GM03348 (cell line): ENCODE results near the gene IL1RN.
"Not testable (repeated sequence)": the region's sequence is repeated elsewhere in the genome, so short reads cannot be mapped to it uniquely, and the experiment has no call there.

Source experiments
- DNase-seq: peaks from one replicate; pipeline ENCODE4 v3.0.0; 2012; ENCODE audit warnings: low spot score

Gene IL1RN

GRCh38 chr2:113126845-113127645, at the start of gene IL1RN:
IL1RN (plus strand) TSS chr2:113127598; CDS start chr2:113127625, 27 bp downstream.
- DNase-seq = no peak

GRCh38 chr2:113077921-113078320, 49.5 kb upstream of the IL1RN start:
- no peak for DNase-seq

DNA sequence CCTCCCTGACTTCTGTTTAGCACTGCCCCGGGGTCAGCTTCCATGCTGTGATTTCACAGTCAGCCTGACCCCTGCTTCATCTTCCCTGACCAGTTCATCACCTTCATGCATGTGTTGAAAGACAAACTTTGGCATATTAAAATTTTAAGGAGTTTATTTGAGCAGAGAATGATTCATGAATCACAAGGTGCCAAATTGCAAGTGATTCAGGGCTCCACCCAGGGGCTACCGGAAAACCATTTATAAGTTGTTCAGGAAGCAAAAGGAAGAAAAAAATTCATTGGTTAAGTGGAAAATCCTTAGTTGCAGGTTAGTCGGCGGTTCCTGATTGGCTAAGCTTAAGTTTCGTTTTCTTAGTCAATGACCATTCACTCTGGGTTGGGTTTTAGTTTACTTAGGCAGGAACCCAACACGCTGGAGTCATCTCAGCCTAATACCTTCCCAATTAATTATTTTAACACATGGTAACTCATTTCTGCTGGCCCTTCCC, 49.0 kb upstream of the IL1RN start:
- no peak for DNase-seq

DNA sequence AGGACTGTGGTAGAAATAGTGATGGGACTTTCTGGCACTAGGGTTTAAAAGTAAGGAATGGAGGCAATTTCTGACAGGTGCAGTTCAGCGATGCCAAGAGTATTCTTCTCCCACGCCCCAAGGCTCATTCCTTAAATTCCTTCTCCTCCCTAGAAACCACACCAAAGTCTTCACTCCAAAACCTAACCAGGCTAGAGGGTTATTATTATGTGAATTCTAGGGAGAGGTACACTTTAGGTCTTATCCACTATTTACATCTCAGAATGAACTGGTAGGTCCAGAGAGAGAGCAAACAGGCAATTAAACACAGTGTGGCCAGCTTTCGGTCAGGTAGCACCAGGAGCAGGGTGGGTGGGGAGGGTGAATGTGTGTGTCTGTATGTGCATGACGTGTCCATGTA, 48.3 kb upstream of the IL1RN start:
- DNase-seq = no peak

- DNase-seq = peak; percentile 64
Measured at GRCh38 chr2:113080134-113080533, 47.3 kb upstream of the IL1RN start.

DNA sequence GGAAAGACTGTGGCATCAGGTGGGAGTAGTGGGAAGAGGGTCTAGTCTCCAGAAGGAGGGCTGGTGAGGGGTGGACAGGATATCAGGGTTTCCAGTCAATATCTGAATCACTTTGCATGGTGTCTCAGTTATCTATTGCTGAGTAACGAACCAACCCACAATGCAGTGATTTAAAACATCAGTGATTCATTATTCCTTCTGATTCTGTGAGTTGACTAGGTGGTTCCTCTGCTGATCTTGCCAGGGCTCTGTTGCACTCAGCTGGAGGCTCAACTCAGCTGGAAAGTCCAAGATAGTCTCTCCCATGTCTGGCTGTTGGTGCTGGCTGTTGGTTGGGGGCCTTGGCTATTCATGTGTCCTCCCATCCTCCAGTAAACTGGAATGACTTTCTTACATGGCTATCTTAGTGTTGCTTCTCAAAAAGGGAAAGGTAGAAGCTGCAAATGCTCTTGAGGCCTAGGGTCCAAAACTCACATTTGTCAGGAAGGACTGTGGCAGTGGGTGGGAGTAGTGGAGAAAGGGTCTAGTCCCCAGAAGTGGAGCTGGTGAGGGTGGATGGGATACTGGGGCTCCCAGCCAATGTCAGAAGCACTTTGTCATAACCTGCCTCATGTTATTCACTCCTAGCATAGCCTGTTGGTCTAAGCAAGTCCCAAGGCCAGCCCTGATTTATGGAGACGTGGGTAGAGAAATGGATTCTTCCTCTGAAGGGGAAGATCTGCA, 45.7 kb upstream of the IL1RN start:
- no peak for DNase-seq

GRCh38 chr2:113083296-113083695, 44.1 kb upstream of the IL1RN start:
- no peak for DNase-seq

- peak; percentile 30 for DNase-seq
Measured at GRCh38 chr2:113084249-113085000, 43.0 kb upstream of the IL1RN start.

DNA sequence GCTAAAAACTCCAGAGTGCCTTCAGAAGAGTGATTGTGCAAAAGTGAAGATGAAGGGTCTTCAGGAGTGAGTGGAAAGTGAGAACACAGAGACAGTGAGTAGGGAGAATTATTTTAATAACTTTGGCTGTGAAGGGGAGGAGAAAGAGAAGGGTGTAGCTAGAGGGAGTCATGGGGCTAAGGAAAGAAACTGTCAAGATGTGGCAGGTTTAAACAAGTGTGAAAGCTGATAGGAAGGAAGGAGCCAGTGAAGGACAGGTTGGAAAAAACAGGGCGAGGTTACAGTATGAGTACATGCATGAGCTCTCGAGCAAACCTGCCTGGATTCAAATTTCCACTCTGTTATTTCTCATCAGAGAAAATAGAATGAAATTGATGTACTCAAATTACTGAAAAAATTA, 41.9 kb upstream of the IL1RN start:
- DNase-seq = no peak

- DNase-seq = no peak
Measured at GRCh38 chr2:113088213-113088992, 39.0 kb upstream of the IL1RN start.

DNA sequence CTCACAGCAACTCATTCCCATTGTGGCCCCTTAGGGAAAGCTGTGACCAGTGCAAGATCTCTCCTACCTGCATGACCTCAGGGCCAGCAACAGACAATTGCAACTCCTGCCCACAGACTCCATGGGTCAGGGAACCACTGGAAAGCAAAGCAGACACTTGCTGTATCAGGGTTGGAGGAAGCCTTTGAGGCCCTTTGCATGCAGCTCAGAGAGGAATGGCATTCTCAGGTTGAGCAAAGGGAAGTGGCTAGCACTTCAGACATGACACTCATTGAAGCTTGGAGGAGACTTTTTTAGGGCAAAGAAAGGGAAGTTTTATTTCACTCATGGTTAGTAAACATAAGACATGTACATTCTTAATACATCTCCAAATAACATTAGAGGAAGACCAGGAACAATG, 37.5 kb upstream of the IL1RN start:
- DNase-seq = no peak

DNA sequence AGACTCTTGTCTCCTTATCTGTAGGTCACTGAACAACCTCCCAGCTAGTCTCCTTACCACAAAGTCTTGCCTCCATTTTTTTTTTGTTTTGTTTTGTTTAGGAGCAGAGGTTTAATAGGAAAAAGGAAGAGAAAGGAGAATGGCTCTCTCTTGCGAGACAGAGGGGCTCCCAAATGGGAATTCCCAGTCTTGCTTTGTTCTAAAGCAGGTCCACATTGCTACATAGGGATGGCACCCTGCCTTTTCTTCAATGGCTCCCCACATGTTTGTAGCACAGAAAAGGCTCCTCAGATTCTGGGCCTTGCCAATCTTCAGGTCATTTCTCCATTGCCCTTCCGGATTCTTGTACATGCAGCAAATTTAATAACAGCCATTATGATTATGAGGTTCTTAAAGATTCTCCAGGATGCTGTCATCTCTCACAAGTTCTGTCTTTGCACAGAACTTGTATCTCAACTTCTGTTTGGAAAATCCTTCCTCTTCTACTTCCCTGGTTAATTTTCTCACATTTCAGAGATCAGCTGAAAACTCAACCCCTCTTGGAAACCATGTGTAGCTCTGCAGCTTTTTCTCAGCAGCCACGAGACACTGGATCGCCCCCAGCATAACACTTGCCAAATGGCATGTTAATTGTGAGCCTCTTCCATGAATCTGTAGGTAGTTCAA, 36.0 kb upstream of the IL1RN start:
- no peak for DNase-seq

DNA sequence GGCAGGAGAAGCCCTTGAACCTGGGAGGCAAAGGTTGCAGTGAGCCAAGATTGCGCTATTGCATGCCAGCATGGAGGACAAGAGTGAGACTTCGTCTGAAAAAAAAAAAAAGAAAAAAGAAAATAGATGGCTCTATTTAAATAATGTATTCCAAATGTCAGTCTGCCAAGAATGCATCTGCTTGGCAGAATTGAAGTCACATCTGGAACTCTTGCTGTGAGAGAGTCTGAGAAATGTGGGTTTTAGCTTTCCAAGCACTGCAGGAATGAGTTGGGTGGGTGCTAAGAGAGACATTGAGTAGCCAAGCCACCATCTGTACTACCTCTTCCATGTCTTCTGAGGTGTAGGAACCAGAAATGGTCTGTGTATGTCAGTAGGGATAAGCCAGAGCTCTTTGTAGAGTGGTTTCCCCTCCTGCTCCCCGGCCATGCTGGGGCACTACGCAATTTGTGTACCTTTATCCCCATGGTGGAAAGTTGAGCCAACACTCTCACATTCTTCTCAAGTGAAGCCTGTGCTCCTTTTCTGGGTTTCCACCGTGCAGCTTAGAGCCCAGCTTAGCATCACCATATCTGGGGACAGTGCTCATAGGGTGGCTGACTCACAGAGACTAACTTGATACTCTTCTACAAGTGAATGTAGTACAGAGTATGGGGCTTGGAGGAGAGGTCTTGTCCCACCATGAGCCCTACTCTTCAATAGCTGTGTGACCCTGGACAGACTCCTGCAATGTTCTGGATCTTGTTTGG, 34.4 kb upstream of the IL1RN start:
- DNase-seq = no peak

DNA sequence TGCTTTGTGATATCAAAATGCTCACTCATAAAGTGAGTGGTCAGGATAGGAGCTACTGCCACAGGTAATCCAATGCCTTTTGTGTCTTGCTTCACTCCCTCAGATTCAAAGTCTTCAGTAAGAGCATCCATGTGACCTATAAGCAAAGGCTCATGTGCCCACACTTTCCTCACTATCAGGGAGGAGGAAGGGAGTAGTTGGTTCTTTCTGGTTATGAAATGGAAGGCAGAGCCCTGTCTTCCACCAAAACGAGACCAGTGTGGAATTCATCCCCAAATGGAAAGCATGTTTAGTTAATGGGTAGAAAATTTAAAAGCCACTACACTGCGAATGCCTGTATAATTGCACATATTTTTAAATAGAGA, 33.8 kb upstream of the IL1RN start:
- no peak for DNase-seq

GRCh38 chr2:113096306-113096705, 31.1 kb upstream of the IL1RN start:
- not testable (repeated sequence) for DNase-seq

GRCh38 chr2:113096842-113097618, 30.4 kb upstream of the IL1RN start:
- not testable (repeated sequence) for DNase-seq

GRCh38 chr2:113098041-113098440, 29.4 kb upstream of the IL1RN start:
- no peak for DNase-seq

DNA sequence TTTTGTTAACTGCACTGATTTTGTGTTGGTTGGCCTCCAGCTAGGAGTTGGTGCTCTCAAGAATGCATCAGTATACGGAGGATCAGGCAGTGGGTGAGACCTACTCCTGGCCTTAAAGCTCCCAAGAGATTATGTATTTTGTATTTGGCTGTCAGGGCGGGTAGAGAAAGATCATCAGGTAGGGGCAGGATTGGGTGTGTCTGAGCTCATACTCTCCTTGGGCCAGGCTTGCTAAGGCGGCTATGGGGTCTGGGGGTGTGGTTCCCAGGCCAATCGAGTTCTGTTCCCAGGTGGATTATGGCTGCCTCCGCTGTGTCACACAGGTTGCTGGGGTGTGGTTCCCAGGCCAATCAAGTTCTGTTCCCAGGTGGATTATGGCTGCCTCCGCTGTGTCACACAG, 28.9 kb upstream of the IL1RN start:
- no peak for DNase-seq

DNA sequence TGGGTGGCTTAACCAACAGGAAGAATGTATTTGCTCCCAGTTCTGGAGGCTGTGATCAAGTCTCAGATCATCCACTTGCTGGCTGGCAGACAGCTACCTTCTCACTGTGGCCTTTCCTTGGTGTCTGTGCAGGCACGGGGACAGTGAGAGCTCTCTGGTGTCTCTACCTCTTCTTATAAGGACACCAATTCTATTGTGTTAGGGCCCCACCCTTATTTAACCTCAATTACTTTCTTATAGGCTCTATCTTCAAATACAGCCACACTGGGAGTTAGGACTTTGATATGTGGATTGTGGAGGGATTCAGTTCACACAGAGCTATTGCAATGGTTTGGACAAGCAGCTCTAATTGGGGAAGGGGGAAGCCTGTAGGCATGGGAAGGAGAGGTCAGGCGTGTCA, 25.3 kb upstream of the IL1RN start:
- no peak for DNase-seq

- no peak for DNase-seq
Measured at GRCh38 chr2:113103277-113103676, 24.1 kb upstream of the IL1RN start.
